Tongue (tissue), 2 donors: ENCODE results near the gene ATP9B. TPM values are rescaled to one million over a fixed set of nuclear protein-coding genes. Genes with fewer than 3 reads are reported as not detected.

Experiments
- DNase-seq: peaks from one replicate; pipeline ENCODE4 v3.0.0-alpha.2; 2015
- total RNA-seq: library from RNA; depleted of rRNA; stranded (reverse); fragments of >200 nt; gene quantifications from one replicate; pipeline ENCODE4 v1.2.3, GENCODE V29; 2014

Gene ATP9B
- total RNA-seq, result 84.5 TPM

- peak; percentile 99 for DNase-seq
Measured at GRCh38 chr18:79068937-79069716, at the start of gene ATP9B. ATP9B (plus strand) TSS chr18:79069394; CDS start chr18:79069411, 17 bp downstream.

- no peak for DNase-seq
Measured at GRCh38 chr18:79019881-79020280, 49.3 kb upstream of the ATP9B start.

GRCh38 chr18:79022603-79023002 lies 46.6 kb upstream of the ATP9B start:
- DNase-seq, result no peak

- no peak for DNase-seq
Measured at GRCh38 chr18:79026491-79026890, 42.7 kb upstream of the ATP9B start.

- no peak for DNase-seq
Measured at GRCh38 chr18:79030680-79031079, 38.5 kb upstream of the ATP9B start.

- DNase-seq, result no peak
Measured at GRCh38 chr18:79042276-79042675, 26.9 kb upstream of the ATP9B start.

GRCh38 chr18:79043288-79043687 lies 25.9 kb upstream of the ATP9B start:
- DNase-seq, result no peak

- DNase-seq, result no peak
Measured at GRCh38 chr18:79046522-79046921, 22.7 kb upstream of the ATP9B start.

- no peak for DNase-seq
Measured at GRCh38 chr18:79047556-79048244, 21.5 kb upstream of the ATP9B start.

GRCh38 chr18:79048245-79048632 lies 21.0 kb upstream of the ATP9B start:
- DNase-seq, result no peak

GRCh38 chr18:79049506-79049905 lies 19.7 kb upstream of the ATP9B start:
- no peak for DNase-seq

GRCh38 chr18:79050005-79050404 lies 19.2 kb upstream of the ATP9B start:
- DNase-seq, result no peak

- DNase-seq, result no peak
Measured at GRCh38 chr18:79056827-79057367, 12.3 kb upstream of the ATP9B start.

- DNase-seq, result no peak
Measured at GRCh38 chr18:79058007-79058406, 11.2 kb upstream of the ATP9B start.

- no peak for DNase-seq
Measured at GRCh38 chr18:79062806-79063205, 6.4 kb upstream of the ATP9B start.

- no peak for DNase-seq
Measured at GRCh38 chr18:79064228-79064627, 5.0 kb upstream of the ATP9B start.

- no peak for DNase-seq
Measured at GRCh38 chr18:79065802-79066201, 3.4 kb upstream of the ATP9B start.

GRCh38 chr18:79067611-79068010 lies 1.6 kb upstream of the ATP9B start:
- no peak for DNase-seq

GRCh38 chr18:79068341-79068936 lies 755 bp upstream of the ATP9B start:
- DNase-seq, result peak; percentile 55

GRCh38 chr18:79069717-79070151 lies 540 bp downstream of the ATP9B start:
- no peak for DNase-seq

- no peak for DNase-seq
Measured at GRCh38 chr18:79070486-79070885, 1.3 kb downstream of the ATP9B start.

GRCh38 chr18:79071037-79071436 lies 1.8 kb downstream of the ATP9B start:
- DNase-seq, result no peak
